ENCODE measurements around the gene PRRC2B.

The PRRC2B gene

GRCh38 chr9:131516100-131516499 lies 122.2 kb downstream of the PRRC2B start:
- no peak for TF ChIP-seq CTCF (conservative IDR thresholded peaks at IDR 0.05; ENCODE audit: low read length)
- no peak for DNase-seq (ENCODE audit: low read depth)
- no peak overlapping the region for H3K4me3 ChIP-seq (ENCODE audit: low read length)

- no peak for TF ChIP-seq CTCF (conservative IDR thresholded peaks at IDR 0.05; ENCODE audit: low read length)
- DNase-seq (ENCODE audit: low read depth), result no peak
- no peak overlapping the region for H3K4me3 ChIP-seq (ENCODE audit: low read length)
These were observed 123.0 kb downstream of the PRRC2B start for GRCh38 chr9:131516930-131517329.

GRCh38 chr9:131517761-131518190 lies 123.9 kb downstream of the PRRC2B start:
- H3K4me3 ChIP-seq (ENCODE audit: low read length), result no peak overlapping the region
- TF ChIP-seq CTCF (conservative IDR thresholded peaks at IDR 0.05; ENCODE audit: low read length), result no peak
- no peak for DNase-seq (ENCODE audit: low read depth)

GRCh38 chr9:131518553-131518952 lies 124.7 kb downstream of the PRRC2B start:
- no peak overlapping the region for H3K4me3 ChIP-seq (ENCODE audit: low read length)
- no peak for TF ChIP-seq CTCF (conservative IDR thresholded peaks at IDR 0.05; ENCODE audit: low read length)
- DNase-seq (ENCODE audit: low read depth), result no peak

GRCh38 chr9:131520503-131520902 lies 126.6 kb downstream of the PRRC2B start:
- no peak for DNase-seq (ENCODE audit: low read depth)
- no peak overlapping the region for H3K4me3 ChIP-seq (ENCODE audit: low read length)
- TF ChIP-seq CTCF (conservative IDR thresholded peaks at IDR 0.05; ENCODE audit: low read length), result no peak

GRCh38 chr9:131521203-131521602 lies 127.3 kb downstream of the PRRC2B start:
- DNase-seq (ENCODE audit: low read depth), result no peak
- no peak overlapping the region for H3K4me3 ChIP-seq (ENCODE audit: low read length)
- TF ChIP-seq CTCF (conservative IDR thresholded peaks at IDR 0.05; ENCODE audit: low read length), result no peak

- no peak for TF ChIP-seq CTCF (conservative IDR thresholded peaks at IDR 0.05; ENCODE audit: low read length)
- no peak overlapping the region for H3K4me3 ChIP-seq (ENCODE audit: low read length)
These were observed 127.9 kb downstream of the PRRC2B start for GRCh38 chr9:131521822-131522221.

More at GRCh38 chr9:131521822-131522221, 127.9 kb downstream of the PRRC2B start:
- DNase-seq (ENCODE audit: low read depth), result no peak

All from AG10803 (cell line).